GM18519 (cell line): Measurements from ENCODE around the gene KIF24.
"Not testable (repeated sequence)": the region's sequence is repeated elsewhere in the genome, so short reads cannot be mapped to it uniquely, and the experiment has no call there.

ENCODE experiments used
- ATAC-seq: cut with Tn5 transposase; IDR thresholded peaks from one replicate; pipeline ENCODE4 v1.9.1; 2021; ENCODE audit warnings: mild to moderate bottlenecking, moderate library complexity; ENCODE audit not compliant: unreplicated experiment, low FRiP score

Gene KIF24

DNA sequence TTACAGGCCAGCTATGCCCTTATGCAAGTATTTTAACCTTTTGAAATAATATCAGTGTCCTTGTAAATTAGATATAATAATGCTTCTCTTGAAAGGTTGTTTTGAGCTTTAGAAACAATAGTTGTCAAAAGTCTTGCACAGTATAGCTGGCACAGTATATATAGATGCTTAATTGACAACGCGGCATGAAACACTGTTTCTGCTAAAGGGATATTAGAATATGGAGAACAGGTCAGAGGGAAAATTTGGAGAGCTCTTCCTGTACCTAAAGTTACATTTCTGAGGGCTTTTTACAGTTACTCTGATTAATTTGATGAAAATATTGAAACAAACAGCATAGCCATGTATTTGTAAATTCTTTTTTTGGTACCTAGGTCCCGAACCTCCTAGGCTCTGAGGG is 4.8 kb upstream of the KIF24 start:
- no peak for ATAC-seq

DNA sequence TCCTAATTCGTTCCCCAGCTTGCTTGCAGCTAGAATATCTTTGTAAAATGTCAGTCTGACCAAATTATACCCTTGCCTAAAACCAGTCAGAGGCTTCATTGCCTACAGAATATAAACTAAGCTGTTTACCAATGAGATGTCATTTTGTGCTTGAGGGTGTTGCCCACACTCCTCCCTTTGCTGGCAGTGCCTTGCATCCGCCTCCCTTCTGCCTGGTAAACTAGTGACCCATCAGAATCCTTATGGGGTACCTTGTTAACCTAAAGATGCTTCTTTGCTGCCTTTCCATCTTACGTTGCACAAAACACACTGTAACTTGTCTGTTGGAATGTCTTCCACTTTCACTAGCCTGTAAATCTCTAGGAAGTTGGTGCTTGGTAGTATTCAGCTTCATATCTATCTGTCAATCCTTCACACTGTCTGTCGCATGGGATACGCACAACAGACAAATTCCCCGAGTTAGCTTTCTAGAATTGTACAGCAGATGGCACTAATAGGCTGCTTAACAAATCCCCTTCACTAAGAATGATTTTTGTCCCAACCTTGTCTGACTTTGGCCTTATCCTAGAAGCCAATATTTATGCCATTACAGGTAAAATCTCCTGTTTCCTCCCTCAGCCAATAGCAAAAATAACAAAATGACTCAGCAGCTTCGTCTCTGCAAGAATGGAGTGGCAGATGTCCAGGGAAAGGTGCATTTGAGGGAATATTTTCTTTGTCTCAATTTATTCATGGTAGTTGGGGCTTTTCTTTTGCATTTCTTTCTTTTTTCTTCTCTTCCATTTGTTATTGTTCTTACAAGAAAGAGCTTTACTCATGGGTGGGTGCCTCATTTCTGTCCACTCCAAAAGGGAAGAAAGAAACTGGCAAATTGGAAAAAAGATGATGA is 3.3 kb upstream of the KIF24 start:
- no peak for ATAC-seq

DNA sequence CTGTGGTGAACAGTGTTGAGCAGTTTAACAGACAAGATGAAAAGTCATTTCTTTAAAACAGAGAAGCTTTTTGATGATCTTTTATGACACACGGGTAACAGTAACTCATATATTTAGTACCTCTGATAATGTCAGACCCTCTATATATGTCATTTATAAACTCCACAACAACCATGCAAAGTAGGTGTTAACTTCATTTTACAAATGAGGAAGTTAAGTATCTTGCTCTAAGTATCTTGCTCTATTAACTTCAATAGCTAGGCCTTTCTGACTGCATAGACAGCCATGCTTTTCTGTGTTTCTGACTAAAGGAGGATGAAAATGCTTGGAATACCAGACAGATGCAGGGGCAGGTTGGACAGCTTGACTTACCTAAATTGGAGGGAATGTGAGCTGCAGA is 2.1 kb upstream of the KIF24 start:
- no peak for ATAC-seq

DNA sequence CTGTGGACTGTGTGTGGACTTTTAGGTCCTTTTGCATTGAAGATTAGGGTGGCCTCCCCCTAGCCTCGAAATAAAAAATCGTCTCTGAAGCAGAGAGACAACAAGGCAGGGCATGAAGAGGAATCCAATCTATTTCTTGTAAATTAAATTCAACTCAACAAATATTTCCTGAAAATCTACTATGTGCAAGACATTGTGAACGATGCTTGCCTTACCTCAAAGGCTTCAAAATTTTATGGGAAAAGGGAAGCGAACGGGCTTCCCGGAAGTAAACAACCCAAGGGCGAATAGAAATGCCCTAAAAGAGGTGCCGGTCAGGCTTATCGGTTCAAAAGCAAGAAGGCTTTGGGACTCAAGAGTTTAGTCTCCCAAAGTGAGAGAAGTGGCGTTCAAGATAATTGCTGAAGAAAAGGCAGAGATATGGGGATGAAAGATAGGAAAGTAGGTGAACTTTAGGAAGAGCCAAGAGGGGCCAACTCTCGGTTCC is 525 bp downstream of the KIF24 start:
- ATAC-seq, result no peak

DNA sequence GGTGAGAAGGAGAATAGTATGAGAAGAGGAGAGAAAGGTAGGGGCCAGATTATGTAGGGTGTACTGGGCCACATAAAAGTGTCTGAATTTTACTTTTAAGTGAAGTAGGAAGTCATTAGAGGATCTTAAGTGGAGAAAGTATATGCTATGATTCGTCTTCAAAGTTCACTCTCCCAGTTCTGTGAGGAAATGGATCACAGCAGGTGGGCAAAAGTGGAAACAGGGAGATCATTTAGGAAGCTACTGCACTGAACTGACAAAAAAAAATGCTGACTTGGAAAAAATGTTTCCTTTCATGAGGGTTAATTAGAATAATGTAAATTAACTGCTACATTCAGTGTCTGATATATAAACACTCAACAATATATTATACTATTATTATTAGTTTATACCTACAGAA is 2.4 kb downstream of the KIF24 start:
- ATAC-seq, result no peak

DNA sequence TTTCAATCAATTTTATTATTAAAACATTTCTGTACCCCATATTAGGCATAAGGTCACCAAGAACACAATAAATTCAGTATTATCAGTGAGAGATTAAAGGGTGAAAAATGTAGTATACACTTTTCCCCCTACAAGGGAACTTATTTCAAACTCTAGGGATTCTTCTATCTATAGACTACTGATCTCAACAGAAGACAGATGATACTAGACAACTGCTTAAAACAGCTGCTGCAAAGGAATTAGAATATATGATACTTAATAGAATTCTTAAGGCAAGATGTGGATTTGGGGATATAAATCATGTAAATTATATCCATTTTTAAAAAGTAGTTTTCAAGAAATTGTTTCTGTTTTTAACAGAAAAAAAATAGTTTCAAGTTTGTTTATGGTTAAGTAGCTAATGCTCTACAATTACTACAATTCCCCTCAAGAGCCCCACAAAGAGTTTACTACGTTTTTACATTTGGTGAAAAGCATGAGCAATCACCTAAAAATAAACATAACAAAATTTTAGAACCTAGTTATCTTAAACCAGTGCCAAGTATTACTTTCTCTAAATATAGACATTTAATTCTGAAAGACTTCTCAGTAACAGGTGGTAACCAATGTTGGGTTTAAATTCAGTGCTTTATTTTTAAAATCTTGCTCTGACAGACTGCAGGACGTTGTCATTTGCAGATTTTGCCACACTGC is 6.0 kb downstream of the KIF24 start:
- no peak for ATAC-seq

DNA sequence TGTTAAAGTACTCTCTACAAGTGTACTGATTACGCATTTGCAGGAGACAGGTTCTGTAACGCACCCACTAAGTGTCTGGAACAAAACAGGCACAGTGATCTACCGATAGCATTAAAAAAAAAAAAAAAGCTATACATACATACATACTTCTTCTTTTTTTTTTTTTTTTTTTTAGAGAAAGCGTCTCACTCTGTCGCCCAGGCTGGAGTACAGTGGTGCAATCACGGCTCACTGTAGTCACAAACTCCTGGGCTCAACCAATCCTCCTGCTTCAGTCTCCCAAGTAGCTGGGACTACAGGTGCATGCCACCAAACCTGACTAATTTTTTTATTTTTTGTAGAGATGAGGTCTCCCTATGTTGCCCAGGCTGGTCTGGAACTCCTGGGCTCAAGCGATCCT is 7.6 kb downstream of the KIF24 start:
- no peak for ATAC-seq

DNA sequence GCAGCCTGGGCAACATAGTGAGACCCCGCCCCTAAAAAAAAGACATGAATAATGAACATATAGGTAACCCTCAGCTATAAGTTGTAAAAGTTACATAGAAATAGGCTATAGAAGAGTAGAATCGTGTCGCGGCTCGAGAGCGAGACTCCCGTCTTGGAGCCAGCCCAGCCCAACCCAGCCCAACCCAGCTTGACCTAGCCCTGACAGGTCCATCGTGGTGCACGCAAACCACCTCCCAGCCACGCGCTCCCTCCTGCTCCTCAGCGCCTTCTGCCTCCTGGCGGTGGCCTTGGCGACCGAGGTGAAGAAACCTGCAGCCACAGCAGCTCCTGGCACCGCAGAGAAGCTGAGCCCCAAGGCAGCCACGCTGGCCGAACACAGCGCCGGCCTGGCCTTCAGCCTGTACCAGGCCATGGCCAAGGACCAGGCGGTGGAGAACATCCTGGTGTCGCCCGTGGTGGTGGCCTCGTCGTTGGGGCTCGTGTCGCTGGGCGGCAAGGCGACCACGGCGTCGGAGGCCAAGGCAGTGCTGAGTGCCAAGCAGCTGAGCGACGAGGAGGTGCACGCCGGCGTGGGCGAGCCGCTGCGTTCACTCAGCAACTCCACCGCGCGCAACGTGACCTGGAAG is 10.8 kb downstream of the KIF24 start:
- no peak for ATAC-seq

DNA sequence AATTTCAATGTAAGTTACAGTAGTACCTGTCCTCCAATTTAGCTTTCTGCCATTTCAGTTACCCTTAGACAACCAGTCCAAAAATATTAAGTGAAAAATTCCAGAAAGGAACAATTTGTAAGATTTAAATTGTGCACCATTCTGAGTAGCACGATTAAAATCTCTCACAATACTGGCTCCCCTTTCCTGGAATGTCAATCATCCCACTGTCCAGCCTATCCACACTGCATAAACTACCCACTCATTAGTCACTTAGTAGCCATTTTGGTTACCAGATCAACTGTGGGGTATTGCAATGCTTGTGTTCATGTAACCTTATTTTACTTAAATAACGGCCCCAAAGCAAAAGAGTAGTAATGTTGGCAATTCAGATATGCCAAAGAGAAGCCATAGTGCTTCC is 11.6 kb downstream of the KIF24 start:
- no peak for ATAC-seq

DNA sequence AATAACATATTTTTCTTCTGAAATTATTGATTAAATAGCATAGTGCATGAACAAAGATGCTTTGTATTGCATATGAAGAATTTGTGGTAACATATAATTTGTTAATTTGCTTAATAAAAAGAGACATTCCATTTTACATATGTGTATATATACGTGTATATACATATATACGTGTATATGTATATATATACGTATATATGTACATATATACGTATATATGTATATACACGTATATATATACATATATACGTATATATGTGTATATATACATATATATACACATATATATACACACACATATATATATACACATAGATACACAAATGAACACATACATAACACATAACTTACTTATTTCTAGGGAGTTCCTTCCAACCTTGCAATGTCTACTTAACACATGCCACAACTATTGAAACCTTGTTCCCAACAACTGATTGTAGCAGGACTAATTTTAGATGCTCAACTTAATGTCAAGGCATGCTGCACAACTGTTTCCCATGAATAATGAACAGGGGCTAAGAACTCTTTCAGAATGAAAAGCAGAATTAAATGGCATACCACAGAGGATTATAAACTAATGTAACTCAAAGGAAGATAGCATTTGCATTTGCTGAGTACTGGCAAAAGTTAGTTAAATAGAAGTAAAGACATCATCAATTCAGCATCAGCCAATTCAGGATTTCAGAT is 17.4 kb downstream of the KIF24 start:
- no peak for ATAC-seq

DNA sequence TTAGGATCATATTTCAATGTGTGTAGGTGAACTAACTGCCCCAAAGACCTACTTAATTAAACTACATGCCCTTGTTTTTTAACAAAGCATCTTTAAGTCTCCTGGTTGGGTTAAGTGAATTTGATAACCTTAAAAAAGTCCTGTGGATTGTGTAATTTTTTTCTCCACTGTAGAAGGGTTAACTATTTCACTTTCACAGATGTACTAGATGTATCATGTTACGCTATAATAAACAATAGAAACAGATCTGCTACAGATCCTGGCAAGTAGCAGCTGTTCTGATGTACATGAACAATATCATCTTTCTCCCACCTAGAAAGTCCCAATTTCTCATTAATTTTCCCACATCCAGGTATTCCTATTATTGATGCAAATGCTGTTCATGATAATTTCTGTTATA is 18.9 kb downstream of the KIF24 start:
- ATAC-seq, result no peak

DNA sequence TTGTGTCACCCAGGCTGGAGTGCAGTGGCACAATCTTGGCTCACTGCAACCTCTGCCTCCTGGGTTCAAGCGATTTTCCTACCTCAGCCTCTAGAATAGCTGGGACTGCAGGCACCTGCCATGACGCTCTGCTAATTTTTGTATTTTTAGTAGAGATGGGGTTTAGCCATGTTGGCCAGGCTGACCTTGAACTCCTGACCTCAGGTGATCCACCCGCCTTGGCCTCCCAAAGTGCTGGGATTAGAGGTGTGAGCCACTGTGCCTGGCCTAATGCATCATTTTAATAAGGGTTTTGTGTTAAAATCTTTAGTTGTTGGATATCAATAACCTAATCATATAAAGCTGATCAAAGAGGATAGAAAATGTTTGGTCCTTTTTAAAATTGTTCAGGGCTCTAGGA is 20.8 kb downstream of the KIF24 start:
- not testable (repeated sequence) for ATAC-seq

DNA sequence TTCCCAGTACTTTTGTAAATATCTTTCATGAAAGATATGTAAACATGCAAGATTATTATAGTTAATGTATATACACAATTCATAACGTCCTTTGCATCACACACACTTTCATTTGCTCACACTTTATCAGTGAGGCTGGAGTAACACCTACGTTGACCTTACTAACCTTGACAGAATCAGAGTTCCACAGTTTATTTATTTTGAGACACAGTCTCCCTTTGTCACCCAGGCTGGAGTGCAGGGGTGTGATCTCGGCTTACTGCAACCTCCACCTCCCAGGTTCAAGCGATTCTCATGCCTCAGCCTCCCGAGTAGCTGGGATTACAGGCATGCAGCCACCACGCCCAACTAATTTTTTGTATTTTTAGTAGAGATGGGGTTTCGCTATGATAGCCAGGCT is 28.0 kb downstream of the KIF24 start:
- ATAC-seq, result not testable (repeated sequence)

DNA sequence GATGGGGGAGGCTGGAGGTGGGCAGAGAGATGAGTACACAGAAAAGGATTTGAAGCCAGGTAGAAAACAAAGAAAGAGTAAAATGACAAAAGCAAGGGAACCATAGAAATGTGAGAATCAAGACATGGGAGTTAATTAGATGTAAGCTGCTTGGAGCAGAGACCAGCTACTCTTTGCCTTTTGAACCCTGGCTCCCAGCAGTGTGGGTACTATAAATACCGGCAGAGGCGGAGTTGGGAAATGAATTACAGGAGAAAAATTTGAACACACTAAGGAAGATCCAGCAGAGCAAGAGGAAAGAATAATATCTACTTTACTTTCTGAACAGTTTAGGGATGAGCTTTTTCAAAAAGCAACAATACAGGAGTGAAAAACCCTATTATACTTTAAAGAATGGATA is 36.5 kb downstream of the KIF24 start:
- no peak for ATAC-seq

DNA sequence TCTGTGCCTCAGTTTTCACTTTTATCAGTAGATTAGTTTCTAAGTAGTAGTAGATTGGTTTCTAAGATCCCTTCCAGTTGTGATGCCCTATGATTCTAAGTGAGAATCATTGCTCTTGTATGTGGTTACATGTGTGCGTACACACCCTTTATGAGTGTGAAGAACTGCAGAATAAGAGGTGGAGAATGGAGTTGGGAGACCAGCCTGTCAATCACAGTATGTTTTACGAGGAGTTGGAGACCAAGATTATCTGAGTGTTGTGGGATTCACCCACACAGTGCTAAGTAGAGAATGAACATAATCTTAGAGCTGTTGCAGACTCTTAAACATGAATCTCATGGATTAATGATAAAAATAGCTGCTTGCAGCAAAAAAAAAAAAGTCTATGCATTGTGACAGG is 37.6 kb downstream of the KIF24 start:
- no peak for ATAC-seq

DNA sequence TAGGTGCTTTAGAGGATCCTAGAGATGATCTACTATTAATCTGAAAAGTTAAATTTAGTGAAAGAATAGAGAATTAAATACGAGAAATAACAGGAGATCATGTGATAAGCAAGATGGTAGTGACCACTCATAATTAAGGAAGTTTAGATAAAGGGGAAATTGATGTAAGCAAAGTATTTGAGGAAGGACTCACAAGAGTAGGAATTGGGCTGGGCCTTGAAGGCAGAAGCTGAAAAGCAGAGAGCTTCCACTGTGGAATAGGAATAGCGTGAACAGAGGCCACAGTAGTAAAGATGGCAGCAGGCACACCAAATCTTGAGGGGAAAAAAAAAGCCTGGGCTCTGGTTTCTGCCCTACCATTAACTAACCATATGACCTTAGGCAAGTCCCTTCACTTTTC is 38.0 kb downstream of the KIF24 start:
- ATAC-seq, result no peak

DNA sequence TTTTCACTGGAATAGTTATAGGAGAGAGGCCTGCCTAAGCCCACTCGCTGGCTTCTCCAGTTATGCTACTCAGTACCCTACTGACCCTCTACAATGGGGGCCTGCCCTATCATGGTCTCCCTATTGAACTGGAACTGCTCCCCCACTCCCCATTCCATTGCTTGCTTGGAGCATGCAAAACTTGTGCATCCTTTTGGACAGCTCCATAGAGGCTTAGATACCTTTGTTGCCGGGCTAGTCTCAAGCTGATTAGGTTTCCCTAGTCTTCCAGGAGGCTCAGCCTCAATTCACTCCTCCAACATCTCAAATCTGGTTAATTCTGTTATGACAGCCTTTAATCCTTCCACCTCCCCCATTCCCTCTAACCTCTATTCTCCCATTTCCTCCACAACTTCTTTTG is 39.9 kb downstream of the KIF24 start:
- no peak for ATAC-seq

DNA sequence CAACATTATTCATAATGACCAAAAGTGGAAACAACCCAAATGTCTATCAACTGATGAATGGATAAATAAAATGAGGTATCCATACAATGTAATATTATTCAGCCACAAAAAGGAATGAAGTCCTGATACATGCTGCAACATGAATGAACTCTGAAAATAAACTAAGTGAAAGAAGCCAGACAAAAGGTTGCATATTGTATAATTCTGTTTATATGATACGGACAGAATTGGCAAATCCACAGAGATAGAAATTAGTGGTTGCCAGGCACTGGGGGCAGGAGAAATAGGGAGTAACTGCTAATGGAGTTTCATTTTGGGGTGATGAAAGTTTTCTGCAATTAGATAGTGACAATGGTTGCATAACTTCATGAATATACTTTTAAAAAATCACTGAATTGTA is 47.0 kb downstream of the KIF24 start:
- no peak for ATAC-seq

DNA sequence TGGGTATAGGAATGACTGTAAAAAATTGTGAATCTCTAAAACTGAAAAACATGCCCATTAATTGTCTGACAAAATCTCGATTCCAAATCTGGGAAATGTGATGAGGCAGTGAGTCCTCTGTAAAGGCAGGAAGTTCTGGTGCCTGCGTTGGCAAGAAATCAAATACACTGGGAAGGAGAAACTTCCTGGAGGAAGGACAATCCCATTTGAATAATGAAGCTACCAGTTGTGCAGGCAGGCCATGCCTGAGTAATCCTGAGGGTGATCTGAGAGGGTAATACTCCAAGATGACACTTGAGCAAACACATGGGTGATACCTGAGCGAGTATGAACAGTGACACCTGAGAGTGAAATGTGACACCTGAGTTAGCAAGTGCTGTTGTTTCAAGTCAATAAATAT is 49.7 kb downstream of the KIF24 start:
- ATAC-seq, result no peak
